ENCODE measurements around the gene TMPRSS7. TPM values are rescaled to one million over a fixed set of nuclear protein-coding genes. Genes with fewer than 3 reads are reported as not detected.

Gene TMPRSS7, protein sequence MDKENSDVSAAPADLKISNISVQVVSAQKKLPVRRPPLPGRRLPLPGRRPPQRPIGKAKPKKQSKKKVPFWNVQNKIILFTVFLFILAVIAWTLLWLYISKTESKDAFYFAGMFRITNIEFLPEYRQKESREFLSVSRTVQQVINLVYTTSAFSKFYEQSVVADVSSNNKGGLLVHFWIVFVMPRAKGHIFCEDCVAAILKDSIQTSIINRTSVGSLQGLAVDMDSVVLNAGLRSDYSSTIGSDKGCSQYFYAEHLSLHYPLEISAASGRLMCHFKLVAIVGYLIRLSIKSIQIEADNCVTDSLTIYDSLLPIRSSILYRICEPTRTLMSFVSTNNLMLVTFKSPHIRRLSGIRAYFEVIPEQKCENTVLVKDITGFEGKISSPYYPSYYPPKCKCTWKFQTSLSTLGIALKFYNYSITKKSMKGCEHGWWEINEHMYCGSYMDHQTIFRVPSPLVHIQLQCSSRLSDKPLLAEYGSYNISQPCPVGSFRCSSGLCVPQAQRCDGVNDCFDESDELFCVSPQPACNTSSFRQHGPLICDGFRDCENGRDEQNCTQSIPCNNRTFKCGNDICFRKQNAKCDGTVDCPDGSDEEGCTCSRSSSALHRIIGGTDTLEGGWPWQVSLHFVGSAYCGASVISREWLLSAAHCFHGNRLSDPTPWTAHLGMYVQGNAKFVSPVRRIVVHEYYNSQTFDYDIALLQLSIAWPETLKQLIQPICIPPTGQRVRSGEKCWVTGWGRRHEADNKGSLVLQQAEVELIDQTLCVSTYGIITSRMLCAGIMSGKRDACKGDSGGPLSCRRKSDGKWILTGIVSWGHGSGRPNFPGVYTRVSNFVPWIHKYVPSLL
- polyA plus RNA-seq (2012; rRNA removed) = 0.02 and 0.03 TPM in 2 replicates
- 0.01 TPM in 2 replicates for polyA plus RNA-seq (2012; cell fraction: cytosol; rRNA removed)
- not detected in 2 replicates for polyA plus RNA-seq (2012; cell fraction: nucleus; rRNA removed)

DNA sequence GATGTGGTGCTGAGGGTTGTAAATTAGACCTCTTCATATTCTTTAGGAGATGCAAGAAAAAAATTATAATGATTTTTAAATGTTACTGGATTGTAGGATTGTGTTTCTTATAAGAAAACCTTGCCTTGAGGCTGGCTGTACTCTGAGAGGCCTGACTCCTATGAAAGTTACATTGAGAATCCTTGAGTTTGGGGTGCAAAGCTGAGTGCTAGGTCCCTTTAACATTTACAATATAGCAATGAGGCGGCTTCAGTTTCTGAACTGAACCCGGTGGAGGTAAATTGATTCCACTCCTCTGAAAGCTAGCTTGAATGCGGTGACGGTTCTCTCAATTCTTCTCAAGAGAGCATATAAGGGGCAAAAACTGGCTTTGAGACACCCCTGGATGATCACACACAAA is at the start of gene TMPRSS7:
TMPRSS7 (plus strand) TSS at position 301 of the 400 bp plus-strand sequence. CDS start 110 bp downstream, outside the sequence.
- Histone ChIP-seq H3K4me2 (no peak within 1 kb of the TSS), H3K36me3 (replicated peaks in 1 of 2; ENCODE audit: control insufficient read depth in 1 of 2, insufficient read depth in 2 of 2, low read length in 1 of 2) (no peaks in the 10 kb centered on the region), H3K27me3 (ENCODE audit: insufficient read depth) (no peaks in the 10 kb centered on the region), H3K9me3 (no peaks in the 10 kb centered on the region), H4K20me1 (ENCODE audit: insufficient read depth) (no peaks in the 10 kb centered on the region), H3K9me2 (no peaks in the 10 kb centered on the region), H3F3A (replicated peaks; ENCODE audit: insufficient read depth) (no peaks in the 10 kb centered on the region), H3K4me3 (ENCODE audit: low read depth in 2 of 2, low read length in 1 of 2) (no peak within 1 kb of the TSS), H3K4me1 (ENCODE audit: control insufficient read depth in 1 of 2, insufficient read depth in 2 of 2, low read depth in 1 of 2, low read length in 1 of 2) (no peaks in the 10 kb centered on the region; a peak in 1 of 4 replicates), H3K79me2 (ENCODE audit: insufficient read depth) (no peaks in the 10 kb centered on the region), H3K27ac (ENCODE audit: low read depth in 2 of 2, low read length in 1 of 2) (no peak within 1 kb of the TSS), H3K9ac (no peak within 1 kb of the TSS), H2AFZ (ENCODE audit: low read depth) (no peak within 1 kb of the TSS)
- POLR2A ChIA-PET = interaction anchor here (0.9 kb wide), 1 partner anchor 36 kb away, joined by 3 read pairs; the partner anchor contains the start of gene TAGLN3
- no peak for TF ChIP-seq YY1 (IDR thresholded peaks at IDR 0.05; ENCODE audit: low read depth)
- WGBS (ENCODE audit: low lambda C conversion rate) = 98% methylated on average over 4 of the region's 4 CpGs
- CTCF ChIA-PET = interaction anchor here (1.2 kb wide), 1 partner anchor 9 kb away, joined by 6 read pairs; no protein-coding TSS in a partner anchor
- DNase-seq = no peak

DNA sequence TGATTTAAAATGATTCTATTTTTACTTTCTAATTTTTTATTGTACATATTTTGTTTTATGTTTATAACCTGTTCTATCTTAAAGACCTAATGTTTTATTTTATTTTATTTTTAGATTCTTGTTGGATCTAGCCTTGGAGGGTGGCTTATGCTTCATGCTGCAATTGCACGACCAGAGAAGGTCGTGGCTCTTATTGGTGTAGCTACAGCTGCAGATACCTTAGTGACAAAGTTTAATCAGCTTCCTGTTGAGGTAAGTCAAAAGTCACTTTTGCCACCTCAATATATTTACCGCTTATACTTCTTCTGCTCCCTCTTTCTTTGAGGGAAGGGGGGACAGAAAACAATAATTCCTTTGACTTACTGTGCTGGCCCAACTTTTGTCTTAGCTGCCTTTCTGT is 47.7 kb upstream of the TMPRSS7 start:
- H3K27me3 ChIP-seq (ENCODE audit: insufficient read depth) = no peaks in the 10 kb centered on the region
- H2AFZ ChIP-seq (ENCODE audit: low read depth) = no peak overlapping the region
- ChIA-PET POLR2A (no interaction called here), CTCF (interaction anchor here (0.8 to 2.1 kb wide), 4 partner anchors 26 to 271 kb away, joined by 3 to 20 read pairs (median 6); no protein-coding TSS in a partner anchor)
- H3K9me2 ChIP-seq = no peaks in the 10 kb centered on the region
- WGBS (ENCODE audit: low lambda C conversion rate) = 99% methylated on average over 3 of the region's 3 CpGs
- H3K9me3 ChIP-seq = no peaks in the 10 kb centered on the region
- H3K27ac ChIP-seq (ENCODE audit: low read depth in 2 of 2, low read length in 1 of 2) = no peak overlapping the region
- peaks cover 19% of the 10 kb centered on the region for H3F3A ChIP-seq (replicated peaks; ENCODE audit: insufficient read depth)
- no peaks in the 10 kb centered on the region for H4K20me1 ChIP-seq (ENCODE audit: insufficient read depth)
- TF ChIP-seq, protein P1, sequence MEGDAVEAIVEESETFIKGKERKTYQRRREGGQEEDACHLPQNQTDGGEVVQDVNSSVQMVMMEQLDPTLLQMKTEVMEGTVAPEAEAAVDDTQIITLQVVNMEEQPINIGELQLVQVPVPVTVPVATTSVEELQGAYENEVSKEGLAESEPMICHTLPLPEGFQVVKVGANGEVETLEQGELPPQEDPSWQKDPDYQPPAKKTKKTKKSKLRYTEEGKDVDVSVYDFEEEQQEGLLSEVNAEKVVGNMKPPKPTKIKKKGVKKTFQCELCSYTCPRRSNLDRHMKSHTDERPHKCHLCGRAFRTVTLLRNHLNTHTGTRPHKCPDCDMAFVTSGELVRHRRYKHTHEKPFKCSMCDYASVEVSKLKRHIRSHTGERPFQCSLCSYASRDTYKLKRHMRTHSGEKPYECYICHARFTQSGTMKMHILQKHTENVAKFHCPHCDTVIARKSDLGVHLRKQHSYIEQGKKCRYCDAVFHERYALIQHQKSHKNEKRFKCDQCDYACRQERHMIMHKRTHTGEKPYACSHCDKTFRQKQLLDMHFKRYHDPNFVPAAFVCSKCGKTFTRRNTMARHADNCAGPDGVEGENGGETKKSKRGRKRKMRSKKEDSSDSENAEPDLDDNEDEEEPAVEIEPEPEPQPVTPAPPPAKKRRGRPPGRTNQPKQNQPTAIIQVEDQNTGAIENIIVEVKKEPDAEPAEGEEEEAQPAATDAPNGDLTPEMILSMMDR (IDR thresholded peaks at IDR 0.05) = no peak
- TF ChIP-seq ELF1 (IDR thresholded peaks at IDR 0.05) = no peak
- TF ChIP-seq MEF2A (IDR thresholded peaks at IDR 0.05; ENCODE audit: borderline replicate concordance, low read depth) = no peak
- no peak for TF ChIP-seq POLR2AphosphoS5 (IDR thresholded peaks at IDR 0.05; ENCODE audit: low read depth, low read length)
- no peak for TF ChIP-seq JUND (IDR thresholded peaks at IDR 0.05)
- TF ChIP-seq, protein P2, sequence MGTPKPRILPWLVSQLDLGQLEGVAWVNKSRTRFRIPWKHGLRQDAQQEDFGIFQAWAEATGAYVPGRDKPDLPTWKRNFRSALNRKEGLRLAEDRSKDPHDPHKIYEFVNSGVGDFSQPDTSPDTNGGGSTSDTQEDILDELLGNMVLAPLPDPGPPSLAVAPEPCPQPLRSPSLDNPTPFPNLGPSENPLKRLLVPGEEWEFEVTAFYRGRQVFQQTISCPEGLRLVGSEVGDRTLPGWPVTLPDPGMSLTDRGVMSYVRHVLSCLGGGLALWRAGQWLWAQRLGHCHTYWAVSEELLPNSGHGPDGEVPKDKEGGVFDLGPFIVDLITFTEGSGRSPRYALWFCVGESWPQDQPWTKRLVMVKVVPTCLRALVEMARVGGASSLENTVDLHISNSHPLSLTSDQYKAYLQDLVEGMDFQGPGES (IDR thresholded peaks at IDR 0.05; ENCODE audit: low read depth, low read length) = no peak
- no peak for TF ChIP-seq RAD21 (IDR thresholded peaks at IDR 0.05; ENCODE audit: low read length)
- no peak for TF ChIP-seq EP300 (IDR thresholded peaks at IDR 0.05; ENCODE audit: borderline replicate concordance in 1 of 2, low read depth in 1 of 2, low read length in 1 of 2)
- no peak for TF ChIP-seq NRF1 (IDR thresholded peaks at IDR 0.05; ENCODE audit: low read depth, low read length)
- TF ChIP-seq SMC3 (IDR thresholded peaks at IDR 0.05; ENCODE audit: low read depth, low read length) = no peak
- TF ChIP-seq, protein P3, sequence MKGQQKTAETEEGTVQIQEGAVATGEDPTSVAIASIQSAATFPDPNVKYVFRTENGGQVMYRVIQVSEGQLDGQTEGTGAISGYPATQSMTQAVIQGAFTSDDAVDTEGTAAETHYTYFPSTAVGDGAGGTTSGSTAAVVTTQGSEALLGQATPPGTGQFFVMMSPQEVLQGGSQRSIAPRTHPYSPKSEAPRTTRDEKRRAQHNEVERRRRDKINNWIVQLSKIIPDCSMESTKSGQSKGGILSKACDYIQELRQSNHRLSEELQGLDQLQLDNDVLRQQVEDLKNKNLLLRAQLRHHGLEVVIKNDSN (IDR thresholded peaks at IDR 0.05; ENCODE audit: borderline replicate concordance, low read depth) = no peak
- TF ChIP-seq MXI1 (IDR thresholded peaks at IDR 0.05; ENCODE audit: low read depth, low read length) = no peak
- no peak for TF ChIP-seq FOXJ3 (CRISPR knock-in tag; IDR thresholded peaks at IDR 0.05)
- no peak overlapping the region for H3K9ac ChIP-seq
- peaks cover 3 to 5% of the 10 kb centered on the region in 2 experiments; a peak in 2 of 4 replicates for H3K4me1 ChIP-seq (ENCODE audit: control insufficient read depth in 1 of 2, insufficient read depth in 2 of 2, low read depth in 1 of 2, low read length in 1 of 2)
- no peak overlapping the region for H3K4me3 ChIP-seq (ENCODE audit: low read depth in 2 of 2, low read length in 1 of 2)
- DNase-seq = no peak
- peaks cover 29% of the 10 kb centered on the region for H3K79me2 ChIP-seq (ENCODE audit: insufficient read depth)
- H3K36me3 ChIP-seq (replicated peaks in 1 of 2; ENCODE audit: control insufficient read depth in 1 of 2, insufficient read depth in 2 of 2, low read length in 1 of 2) = peaks cover 51% of the 10 kb centered on the region in 2 experiments
- no peak overlapping the region for H3K4me2 ChIP-seq

All from SK-N-SH (cell line).